HG02678 (cell line): ENCODE results near the gene FLNB.
A peak's percentile ranks its signal among the peaks of the same experiment; 100 is the strongest.

Source experiments
- ATAC-seq: cut with Tn5 transposase; IDR thresholded peaks from one replicate; pipeline ENCODE4 v1.9.1; 2021; ENCODE audit warnings: mild to moderate bottlenecking, moderate library complexity; ENCODE audit not compliant: unreplicated experiment

Gene FLNB

GRCh38 chr3:58157700-58158099, 149.5 kb downstream of the FLNB start:
- no peak for ATAC-seq

- no peak for ATAC-seq
Observed at GRCh38 chr3:58158442-58159153, 150.4 kb downstream of the FLNB start.

- ATAC-seq = no peak
Observed at GRCh38 chr3:58160399-58160798, 152.2 kb downstream of the FLNB start.

DNA sequence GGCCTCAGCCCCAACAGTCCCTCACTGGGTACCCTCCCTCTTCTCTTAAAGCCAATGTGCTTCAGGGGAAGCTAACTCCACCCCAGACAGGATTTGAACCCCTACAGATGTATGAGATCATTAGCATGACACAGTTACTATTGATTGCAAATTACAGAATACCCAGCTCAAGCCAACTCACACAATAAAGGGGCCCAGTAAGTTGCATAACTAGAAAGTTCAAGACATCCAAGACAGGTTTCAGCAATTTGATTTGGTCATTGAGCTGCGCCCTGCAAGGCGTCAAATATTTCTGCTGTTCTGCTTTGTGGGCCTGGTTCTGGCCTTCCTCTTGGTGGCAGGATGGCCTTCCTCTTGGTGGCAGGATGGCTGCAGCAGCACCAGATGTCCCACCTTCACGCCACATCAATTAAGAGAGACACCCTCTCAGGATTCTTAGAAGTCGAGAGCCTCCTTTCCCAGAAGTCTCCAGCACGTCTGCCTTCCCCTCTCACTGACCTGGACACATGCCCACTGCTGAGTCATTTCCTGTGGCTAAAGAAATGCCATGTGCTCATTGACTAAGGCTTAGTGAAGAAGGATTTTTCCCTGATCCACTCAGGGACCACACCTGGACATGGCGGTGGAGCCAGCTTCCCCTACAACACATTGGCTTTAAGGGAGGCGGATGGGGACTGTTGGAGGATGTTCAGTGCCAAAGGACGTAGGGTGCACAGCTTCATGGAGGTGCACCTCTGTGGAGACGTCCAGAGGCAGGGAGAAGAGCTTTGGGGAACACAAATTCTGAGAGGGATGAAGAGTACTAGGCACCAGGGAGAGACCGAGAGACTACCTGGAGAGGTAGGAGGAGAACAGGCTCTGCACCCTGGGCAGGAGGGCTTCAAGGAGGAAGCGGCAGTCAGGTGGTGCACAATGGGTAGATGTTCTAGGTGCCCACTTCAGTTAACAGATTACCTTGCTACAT, 153.5 kb downstream of the FLNB start:
- ATAC-seq = no peak

DNA sequence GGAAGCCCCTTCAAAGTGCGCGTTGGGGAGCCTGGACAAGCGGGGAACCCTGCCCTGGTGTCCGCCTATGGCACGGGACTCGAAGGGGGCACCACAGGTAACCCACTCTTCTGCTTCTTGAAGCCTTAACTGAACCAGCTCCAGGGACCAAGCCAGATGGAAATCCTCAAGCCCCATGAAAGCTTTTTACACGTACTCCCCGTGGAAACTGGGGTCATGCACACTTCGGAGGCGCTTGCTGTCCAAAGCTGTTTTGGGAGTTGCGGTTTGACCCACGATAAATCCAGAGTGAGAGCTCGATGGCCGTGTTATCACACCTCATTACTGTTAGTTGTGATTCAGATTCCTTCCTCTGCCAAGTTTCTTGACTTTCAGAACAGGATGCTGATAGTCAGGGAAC, 155.0 kb downstream of the FLNB start:
- no peak for ATAC-seq

DNA sequence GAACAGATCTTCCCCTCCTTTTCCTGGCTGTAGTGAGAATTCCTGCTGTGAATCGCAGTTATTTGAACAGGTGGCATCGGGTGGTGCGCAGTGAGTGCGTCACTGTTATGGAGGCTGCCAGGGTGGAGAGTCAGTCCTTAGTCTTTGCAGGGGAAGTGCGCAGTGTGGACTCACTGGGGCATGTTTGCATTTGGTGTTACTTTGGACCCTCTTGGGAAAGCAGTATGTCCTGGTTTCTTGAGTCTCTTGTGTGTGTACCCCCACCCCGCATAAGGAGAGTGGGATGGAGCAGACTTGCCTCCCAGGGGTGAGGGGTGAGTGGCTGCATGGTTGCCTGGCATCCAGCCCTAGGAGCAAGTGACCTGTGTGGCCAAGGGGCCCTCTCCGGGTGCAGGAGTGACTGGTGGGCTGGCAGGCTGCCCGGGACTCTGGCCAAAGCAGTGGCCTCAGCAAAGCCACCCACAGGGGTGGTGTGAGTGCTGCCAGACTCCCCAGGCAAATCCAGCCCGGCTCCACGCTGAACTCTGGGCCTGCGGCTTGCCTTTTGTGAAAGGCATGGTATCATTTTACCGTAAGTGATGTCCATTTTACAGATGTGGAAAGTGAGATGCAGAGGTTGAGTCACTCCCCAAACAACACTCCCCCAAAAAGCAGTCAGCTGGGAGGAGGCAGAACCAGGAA, 156.1 kb downstream of the FLNB start:
- no peak for ATAC-seq

DNA sequence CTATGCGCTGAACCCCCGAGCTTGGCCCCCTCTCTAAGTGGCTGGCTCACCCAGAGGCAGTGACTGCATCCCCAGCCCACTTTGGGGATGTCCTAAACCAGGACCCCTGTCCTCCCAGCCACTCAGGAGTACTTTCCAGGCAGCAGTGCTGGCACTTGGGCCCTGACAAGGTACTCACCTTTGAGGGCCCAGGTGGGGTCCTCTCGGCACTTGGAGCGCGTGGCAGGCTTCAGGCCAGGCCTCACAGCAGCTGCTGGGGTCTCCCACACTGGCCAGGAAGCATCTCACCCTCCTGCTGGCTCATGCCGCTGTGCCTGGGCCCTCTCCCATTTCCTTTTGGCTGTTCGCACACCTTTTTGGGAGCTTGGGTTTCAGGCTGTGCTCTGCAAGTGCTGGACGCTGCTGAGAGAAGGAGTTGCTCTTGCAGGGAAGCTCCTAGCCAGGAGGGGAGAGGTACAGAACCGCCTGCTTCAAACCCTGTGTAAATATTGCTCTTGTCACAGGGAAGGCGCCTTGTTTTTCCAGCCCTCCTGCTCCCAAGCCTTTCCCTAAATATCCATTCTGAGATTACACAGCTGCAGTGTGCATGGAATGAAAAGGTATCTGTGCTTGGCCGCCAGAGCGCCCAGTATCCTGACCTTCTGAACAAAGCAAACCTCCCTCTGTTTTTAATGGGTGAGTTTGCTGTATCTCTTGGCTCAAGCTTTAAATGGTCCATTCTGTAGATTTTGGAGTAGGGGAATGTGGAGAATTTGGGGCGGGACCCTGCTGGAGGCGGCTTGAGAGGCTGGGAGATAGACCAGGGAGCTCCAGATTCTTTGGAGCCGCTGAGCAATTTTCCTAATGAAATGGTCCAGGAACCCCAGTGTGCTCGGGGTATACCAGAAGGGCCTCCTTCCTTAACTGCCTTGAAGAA, 156.9 kb downstream of the FLNB start:
- no peak for ATAC-seq

GRCh38 chr3:58167431-58168351, 159.5 kb downstream of the FLNB start:
- ATAC-seq = peak; percentile 67

GRCh38 chr3:58168498-58168897, 160.3 kb downstream of the FLNB start:
- no peak for ATAC-seq

DNA sequence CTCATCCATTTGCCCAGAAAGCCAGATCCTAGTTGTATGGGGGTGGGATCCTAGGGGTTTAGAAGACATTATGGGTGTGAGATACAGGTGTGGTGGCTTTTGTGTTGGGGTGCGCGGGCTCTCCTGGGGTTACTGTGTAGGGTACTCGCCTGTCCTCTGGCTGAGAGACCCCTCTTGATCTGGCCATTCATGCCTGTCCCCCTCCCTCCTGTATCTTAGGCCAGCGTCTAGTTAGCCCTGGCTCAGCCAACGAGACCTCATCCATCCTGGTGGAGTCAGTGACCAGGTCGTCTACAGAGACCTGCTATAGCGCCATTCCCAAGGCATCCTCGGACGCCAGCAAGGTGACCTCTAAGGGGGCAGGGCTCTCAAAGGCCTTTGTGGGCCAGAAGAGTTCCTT, 161.1 kb downstream of the FLNB start:
- ATAC-seq = no peak

DNA sequence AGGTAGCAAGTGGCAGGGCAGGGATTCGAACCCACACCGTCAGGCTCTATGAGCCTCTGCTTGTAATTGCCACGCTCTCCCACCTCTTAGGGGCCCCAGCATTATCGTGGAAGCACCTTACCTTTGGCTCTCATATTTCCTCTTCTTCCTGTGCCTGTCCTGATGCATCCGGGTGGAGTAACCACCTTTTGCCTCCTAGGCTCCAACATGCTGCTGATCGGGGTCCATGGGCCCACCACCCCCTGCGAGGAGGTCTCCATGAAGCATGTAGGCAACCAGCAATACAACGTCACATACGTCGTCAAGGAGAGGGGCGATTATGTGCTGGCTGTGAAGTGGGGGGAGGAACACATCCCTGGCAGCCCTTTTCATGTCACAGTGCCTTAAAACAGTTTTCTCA, 162.2 kb downstream of the FLNB start:
- no peak for ATAC-seq

DNA sequence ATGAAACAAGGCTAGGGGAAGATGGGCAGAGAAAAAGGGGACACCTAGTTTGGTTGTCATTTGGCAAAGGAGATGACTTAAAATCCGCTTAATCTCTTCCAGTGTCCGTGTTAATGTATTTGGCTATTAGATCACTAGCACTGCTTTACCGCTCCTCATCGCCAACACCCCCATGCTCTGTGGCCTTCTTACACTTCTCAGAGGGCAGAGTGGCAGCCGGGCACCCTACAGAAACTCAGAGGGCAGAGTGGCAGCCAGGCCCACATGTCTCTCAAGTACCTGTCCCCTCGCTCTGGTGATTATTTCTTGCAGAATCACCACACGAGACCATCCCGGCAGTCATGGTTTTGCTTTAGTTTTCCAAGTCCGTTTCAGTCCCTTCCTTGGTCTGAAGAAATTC, 162.9 kb downstream of the FLNB start:
- ATAC-seq = no peak

DNA sequence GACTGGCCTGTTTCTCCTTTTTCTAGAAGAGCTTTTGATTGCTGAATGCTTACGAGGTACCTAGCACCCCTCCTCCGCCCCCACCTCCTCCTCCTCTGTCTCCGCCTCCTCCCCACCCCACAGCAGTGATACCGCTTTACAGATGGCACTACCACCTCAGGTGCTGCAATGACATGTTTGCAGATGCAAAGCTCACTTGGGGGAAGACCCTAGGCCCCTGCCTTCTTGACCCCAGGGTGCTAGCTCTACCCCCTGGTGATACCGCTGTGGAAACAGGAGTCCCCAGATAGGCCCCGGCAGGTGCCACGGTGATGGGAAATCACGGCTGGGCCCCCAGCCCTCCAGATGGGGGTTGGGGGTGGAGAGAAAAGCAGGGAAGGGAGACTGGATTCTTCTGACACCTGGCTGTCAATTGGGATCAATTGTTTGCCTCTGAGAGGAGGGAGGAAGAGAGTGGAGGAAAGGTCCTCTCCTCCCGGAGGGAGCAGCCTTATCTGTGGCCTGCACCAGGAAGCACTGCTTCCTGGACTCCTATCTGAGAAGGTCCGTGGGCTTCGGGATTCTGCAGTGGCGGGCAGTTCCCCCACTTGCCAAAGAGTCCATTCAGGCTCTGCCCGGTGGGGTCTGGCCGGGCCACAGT, 164.9 kb downstream of the FLNB start:
- no peak for ATAC-seq

DNA sequence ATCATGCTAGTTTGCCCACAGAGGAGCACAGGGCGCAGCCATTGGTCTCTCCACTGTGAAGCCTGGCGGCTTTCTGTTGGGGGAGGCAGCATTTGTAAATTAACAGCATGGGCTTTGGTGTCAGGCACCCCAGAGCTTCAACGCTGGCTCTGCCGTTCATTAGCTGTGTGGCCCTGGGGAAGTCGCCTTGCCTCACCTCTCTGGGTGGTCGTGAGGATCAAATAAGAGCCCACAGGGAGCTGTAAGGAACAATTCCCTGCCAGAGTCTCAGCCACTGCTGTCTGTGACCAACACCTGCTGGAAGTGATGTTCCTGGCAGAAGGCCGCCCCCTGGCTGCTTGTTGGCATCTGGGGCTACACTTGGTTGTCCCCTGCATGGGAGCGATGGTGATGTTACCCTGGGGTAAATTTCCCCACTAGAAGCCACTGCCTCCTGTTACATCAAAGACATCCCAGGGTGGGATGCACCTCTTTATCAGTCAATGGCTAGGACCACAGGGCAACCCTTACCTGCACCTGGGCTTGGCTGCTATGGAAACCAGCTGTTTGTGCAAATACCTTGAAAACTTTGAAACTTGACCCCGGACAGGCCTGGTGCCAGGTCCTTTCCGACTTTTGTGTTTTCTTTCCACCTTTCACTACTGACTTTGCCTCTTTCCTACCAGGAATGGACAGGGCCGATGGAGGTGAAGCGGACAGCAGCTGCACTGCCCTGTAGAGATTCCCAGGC, 165.6 kb downstream of the FLNB start:
- ATAC-seq = no peak

GRCh38 chr3:58175187-58175436, 166.9 kb downstream of the FLNB start:
- no peak for ATAC-seq

- no peak for ATAC-seq
Observed at GRCh38 chr3:58175437-58176184, 167.4 kb downstream of the FLNB start.

GRCh38 chr3:58176185-58176530, 167.9 kb downstream of the FLNB start:
- ATAC-seq = no peak
